Measurements from ENCODE around the gene TPCN1. TPM values are rescaled to one million over a fixed set of nuclear protein-coding genes. Genes with fewer than 3 reads are reported as not detected.

TPCN1 gene
- total and polyA plus RNA-seq, 9 donors = 28.0 to 65.6 (median 47.6) TPM

- intact Hi-C loops (cut with DNase I) = no loop called here
- H3K27me3 ChIP-seq = no peaks in the 10 kb centered on the region
- no peak for DNase-seq
- H3K27ac ChIP-seq = no peak overlapping the region
- no peaks in the 10 kb centered on the region for H3K36me3 ChIP-seq
- no peaks in the 10 kb centered on the region for H3K9me3 ChIP-seq
- WGBS, 3 donors = 92 to 95% (median 93%) methylated on average over 11 of the region's 11 CpGs
- no peak overlapping the region for H3K4me3 ChIP-seq
- TF ChIP-seq CTCF (IDR thresholded peaks at IDR 0.05) = no peak
- no peak for TF ChIP-seq EP300 (IDR thresholded peaks at IDR 0.05)
- no peak for TF ChIP-seq POLR2A (IDR thresholded peaks at IDR 0.05)
- H3K4me1 ChIP-seq (ENCODE audit: insufficient read depth) = peaks cover 12% of the 10 kb centered on the region
Observed at GRCh38 chr12:113183030-113183589, 38.2 kb upstream of the TPCN1 start.

- Histone ChIP-seq H3K4me1 (ENCODE audit: insufficient read depth) (peaks cover 12% of the 10 kb centered on the region), H3K36me3 (no peaks in the 10 kb centered on the region), H3K27ac (peak overlapping the region in 1 of 2 donors; percentile 97), H3K4me3 (peak overlapping the region; percentile 82), H3K27me3 (no peaks in the 10 kb centered on the region), H3K9me3 (no peaks in the 10 kb centered on the region)
- TF ChIP-seq POLR2A (IDR thresholded peaks at IDR 0.05) = no peak
- no peak for TF ChIP-seq CTCF (IDR thresholded peaks at IDR 0.05)
- no peak for TF ChIP-seq EP300 (IDR thresholded peaks at IDR 0.05)
- peak in 1 of 5 donors; percentile 54 for DNase-seq
- WGBS, 3 donors = 15 to 20% (median 16%) methylated on average over 26 of the region's 26 CpGs
- intact Hi-C loops (cut with DNase I) = no loop called here
Observed at GRCh38 chr12:113184098-113184899, 37.0 kb upstream of the TPCN1 start.

GRCh38 chr12:113184900-113185179 is 36.4 kb upstream of the TPCN1 start:
- Histone ChIP-seq H3K9me3 (no peaks in the 10 kb centered on the region), H3K36me3 (no peaks in the 10 kb centered on the region), H3K4me3 (peak overlapping the region; percentile 82), H3K4me1 (ENCODE audit: insufficient read depth) (peaks cover 12% of the 10 kb centered on the region), H3K27ac (peak overlapping the region; percentile 74 to 97), H3K27me3 (no peaks in the 10 kb centered on the region)
- intact Hi-C loops (cut with DNase I) = loop anchor here in 1 of 4 donors (5.0 kb wide), 1 partner anchor 172 kb away; the partner anchor contains the start of gene PLBD2
- peak; percentile 86 to 93 (median 90) for DNase-seq
- WGBS, 3 donors = 0 to 1% (median 1%) methylated on average over 20 of the region's 20 CpGs
- peak; percentile 30 for TF ChIP-seq POLR2A (IDR thresholded peaks at IDR 0.05)
- TF ChIP-seq CTCF (IDR thresholded peaks at IDR 0.05) = no peak

- Histone ChIP-seq H3K4me3 (peak within 1 kb of the TSS; percentile 82), H3K4me1 (ENCODE audit: insufficient read depth) (peaks cover 12% of the 10 kb centered on the region), H3K36me3 (no peaks in the 10 kb centered on the region), H3K27me3 (no peaks in the 10 kb centered on the region), H3K9me3 (no peaks in the 10 kb centered on the region), H3K27ac (peak within 1 kb of the TSS; percentile 74 to 97)
- intact Hi-C loops (cut with DNase I) = loop anchor here in 1 of 4 donors (5.0 kb wide), 1 partner anchor 172 kb away; the partner anchor contains the start of gene PLBD2
- 0% methylated on average over 50 to 89 of the region's 89 CpGs for WGBS, 3 donors
- peak; percentile 80 to 89 (median 86) for DNase-seq
- no peak for TF ChIP-seq EP300 (IDR thresholded peaks at IDR 0.05)
- peak; percentile 38 for TF ChIP-seq POLR2A (IDR thresholded peaks at IDR 0.05)
- TF ChIP-seq CTCF (IDR thresholded peaks at IDR 0.05) = peak in 1 of 3 donors; percentile 8
Observed at GRCh38 chr12:113185180-113186032, 35.9 kb upstream of the TPCN1 start, which contains the start of the genes DDX54 and RITA1. DDX54 (minus strand) TSS chr12:113185478; CDS start chr12:113185451, 27 bp downstream. RITA1 (plus strand) TSS chr12:113185721; CDS start chr12:113186747, 1,026 bp downstream.

Measured in ovary (tissue), 9 donors.